BLaER1 treated with 17β-estradiol and CSF1 and Interleukin-3, amounts not matched to agents 10 nM and 100 nM (cell line): ENCODE results near the gene GIPC3.

Experiments used
- H3K27ac ChIP-seq, 11 experiments: shearing (Covaris generic); formaldehyde crosslinking; 2 replicates each; pipeline ENCODE4 v1.8.1; 2022
- H3K27me3 ChIP-seq, 11 experiments: shearing (Covaris generic); formaldehyde crosslinking; 2 replicates each; pipeline ENCODE4 v1.8.1; 2022
- H3K36me3 ChIP-seq, 11 experiments: shearing (Covaris generic); formaldehyde crosslinking; 2 replicates each; pipeline ENCODE4 v1.8.1; 2022
- H3K4me1 ChIP-seq, 10 experiments: shearing (Covaris generic); formaldehyde crosslinking; 2 replicates each; pipeline ENCODE4 v1.8.1; 2022
- H3K4me2 ChIP-seq, 11 experiments: shearing (Covaris generic); formaldehyde crosslinking; 2 replicates each; pipeline ENCODE4 v1.8.1; 2022
- H3K4me3 ChIP-seq, 10 experiments: shearing (Covaris generic); formaldehyde crosslinking; 2 replicates each; pipeline ENCODE4 v1.8.1; 2022
- H3K9ac ChIP-seq, 11 experiments: shearing (Covaris generic); formaldehyde crosslinking; 2 replicates each; pipeline ENCODE4 v1.8.1; 2022
- H3K9me3 ChIP-seq, 11 experiments: shearing (Covaris generic); formaldehyde crosslinking; replicated peaks in 1 of 11; 2 replicates each; pipeline ENCODE4 v1.8.1; 2022
- H4K20me1 ChIP-seq, 11 experiments: shearing (Covaris generic); formaldehyde crosslinking; 2 replicates each; pipeline ENCODE4 v1.8.1; 2022
- Cebpa-rat ChIP-seq, 11 experiments: shearing (Covaris generic); IDR thresholded peaks; 2 replicates each; pipeline ENCODE4 v1.8.1; 2022

The GIPC3 gene

DNA sequence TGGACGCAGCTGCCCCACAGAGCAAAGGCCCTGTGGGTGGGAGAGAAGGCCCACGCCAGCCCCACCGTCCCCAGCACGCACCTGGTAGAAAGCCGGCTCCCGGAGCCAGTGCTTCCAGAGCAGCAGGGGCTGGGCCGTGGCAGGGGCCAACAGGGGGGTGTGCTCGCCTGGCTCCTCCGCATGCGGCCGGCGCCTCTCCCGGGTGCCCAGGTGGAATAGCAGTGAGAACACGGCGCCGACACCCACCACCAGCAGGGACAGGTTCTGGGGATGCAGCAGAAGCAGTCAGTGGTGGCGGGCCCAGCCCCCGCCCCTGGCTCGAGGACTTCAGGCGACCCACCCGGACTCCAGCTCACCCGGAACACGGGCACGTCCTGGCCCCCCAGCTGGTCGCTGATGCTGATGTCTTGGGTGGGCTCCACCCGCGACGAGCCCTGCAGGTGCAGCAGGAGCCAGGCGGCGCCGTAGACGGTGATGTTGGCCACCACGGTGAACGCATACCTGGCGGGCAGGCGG, 37.5 kb upstream of the GIPC3 start:
- H3K4me1 ChIP-seq, result peaks cover 16 to 33% (median 20%) of the 10 kb centered on the region in 10 experiments
- H3K9ac ChIP-seq, result no peak overlapping the region
- no peak for TF ChIP-seq Cebpa-rat (IDR thresholded peaks at IDR 0.05)
- H3K4me3 ChIP-seq, result no peak overlapping the region
- no peak overlapping the region for H3K4me2 ChIP-seq
- peaks cover 42 to 81% (median 69%) of the 10 kb centered on the region in 11 experiments for H3K36me3 ChIP-seq
- no peaks in the 10 kb centered on the region for H3K27me3 ChIP-seq
- H4K20me1 ChIP-seq, result peaks cover 40 to 97% (median 80%) of the 10 kb centered on the region in 11 experiments; a peak in 21 of 22 replicates
- no peaks in the 10 kb centered on the region for H3K9me3 ChIP-seq
- no peak overlapping the region for H3K27ac ChIP-seq

DNA sequence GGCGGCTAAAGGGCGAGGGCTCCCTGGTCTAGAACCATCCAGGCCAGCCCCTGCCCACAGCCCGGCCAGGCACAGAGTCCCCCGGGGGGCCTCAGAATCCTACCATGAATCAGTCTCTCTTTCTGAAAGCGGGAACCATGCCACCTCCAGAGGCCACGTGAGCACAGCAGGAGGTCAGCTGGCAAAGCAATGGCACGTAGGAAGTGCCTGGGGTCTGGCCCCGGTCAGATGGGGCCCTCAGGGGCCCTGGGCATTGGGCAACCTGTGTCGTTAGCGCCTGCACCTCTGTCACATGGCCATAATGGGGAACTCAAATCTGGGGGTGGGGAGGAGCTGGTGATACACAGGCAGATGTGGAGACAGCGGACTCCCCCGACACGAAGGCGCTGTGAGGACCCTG, 36.7 kb upstream of the GIPC3 start:
- no peaks in the 10 kb centered on the region for H3K9me3 ChIP-seq
- no peak overlapping the region for H3K4me3 ChIP-seq
- H3K4me1 ChIP-seq, result peaks cover 24 to 40% (median 28%) of the 10 kb centered on the region in 10 experiments
- H3K9ac ChIP-seq, result peak overlapping the region in 3 of 11 experiments; percentile 8 to 42 (median 20); a peak in 1 of 22 replicates
- no peaks in the 10 kb centered on the region for H3K27me3 ChIP-seq
- H3K4me2 ChIP-seq, result no peak overlapping the region; a peak in 1 of 22 replicates
- no peak overlapping the region for H3K27ac ChIP-seq
- H3K36me3 ChIP-seq, result peaks cover 38 to 73% (median 64%) of the 10 kb centered on the region in 11 experiments
- TF ChIP-seq Cebpa-rat (IDR thresholded peaks at IDR 0.05), result no peak
- peaks cover 40 to 96% (median 79%) of the 10 kb centered on the region in 11 experiments; a peak in 21 of 22 replicates for H4K20me1 ChIP-seq

DNA sequence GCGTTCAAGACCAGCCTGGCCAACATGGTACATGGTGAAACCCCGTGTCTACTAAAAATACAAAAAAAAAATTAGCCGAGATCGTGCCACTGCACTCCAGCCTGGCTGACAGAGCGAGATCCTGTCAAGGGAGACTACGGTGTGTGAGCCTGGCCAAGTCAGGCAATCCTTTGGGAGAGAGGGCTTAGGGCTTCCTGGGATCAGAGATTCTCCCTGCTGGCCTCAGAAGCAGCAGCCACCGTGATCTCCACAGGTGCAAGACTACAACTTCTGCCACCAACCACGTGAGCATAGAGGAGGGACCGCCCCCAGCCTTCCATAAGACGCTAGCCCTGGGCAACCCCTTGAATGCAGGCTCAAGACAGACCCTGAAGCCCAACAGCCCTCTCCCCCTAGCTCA, 35.5 kb upstream of the GIPC3 start:
- H3K4me1 ChIP-seq, result peaks cover 36 to 52% (median 40%) of the 10 kb centered on the region in 10 experiments
- H4K20me1 ChIP-seq, result peaks cover 29 to 96% (median 72%) of the 10 kb centered on the region in 11 experiments; a peak in 21 of 22 replicates
- H3K27ac ChIP-seq, result no peak overlapping the region
- TF ChIP-seq Cebpa-rat (IDR thresholded peaks at IDR 0.05), result no peak
- H3K36me3 ChIP-seq, result peaks cover 30 to 61% (median 54%) of the 10 kb centered on the region in 11 experiments
- H3K27me3 ChIP-seq, result no peaks in the 10 kb centered on the region
- no peak overlapping the region for H3K4me3 ChIP-seq
- H3K4me2 ChIP-seq, result no peak overlapping the region
- peak overlapping the region in 1 of 11 experiments; percentile 21; a peak in 1 of 22 replicates for H3K9ac ChIP-seq
- H3K9me3 ChIP-seq, result no peaks in the 10 kb centered on the region

DNA sequence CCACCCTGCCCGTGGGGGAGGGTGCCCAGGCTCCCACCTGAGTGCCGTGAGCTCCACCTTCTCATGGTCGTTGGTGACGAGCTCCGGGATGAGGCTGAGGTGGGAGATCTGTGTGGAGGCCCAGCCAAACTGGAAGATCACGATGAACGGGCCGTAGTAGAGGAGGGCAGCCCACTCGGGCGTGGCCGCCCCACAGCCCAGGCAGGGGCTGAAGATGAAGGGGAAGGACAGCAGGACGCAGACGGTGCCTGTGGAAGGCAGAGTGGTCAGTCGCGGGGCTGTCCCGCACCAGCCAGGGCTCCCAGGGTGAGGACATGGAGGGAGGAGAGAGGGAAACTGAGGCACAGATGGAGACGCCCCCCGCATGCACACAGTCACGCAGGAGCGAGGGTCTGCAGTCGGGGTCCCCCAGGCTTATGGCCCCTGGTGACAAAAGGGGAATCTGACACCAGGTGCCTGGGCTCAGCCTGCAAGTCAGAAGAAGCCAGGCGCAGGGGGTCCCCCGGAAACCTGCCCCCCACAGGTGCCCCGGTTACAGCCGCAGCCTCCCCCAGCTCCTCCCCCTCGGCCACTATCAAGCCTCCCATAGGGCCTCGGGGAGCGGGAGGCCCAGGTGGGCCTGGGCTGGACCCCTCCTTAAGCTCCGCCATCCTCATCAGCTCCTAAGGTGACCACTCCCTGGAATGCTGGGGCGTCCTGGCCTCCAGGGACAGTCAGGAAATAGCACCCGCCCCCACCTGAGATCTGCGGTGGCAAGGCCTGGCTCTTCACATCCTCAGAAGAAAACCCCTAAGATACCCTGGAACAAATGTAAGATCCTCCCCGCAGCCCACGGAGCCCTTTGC, 34.1 kb upstream of the GIPC3 start:
- Histone ChIP-seq H3K27me3 (no peaks in the 10 kb centered on the region), H4K20me1 (peaks cover 18 to 96% (median 72%) of the 10 kb centered on the region in 11 experiments; a peak in 21 of 22 replicates), H3K4me2 (peak overlapping the region in 7 of 11 experiments; percentile 88 to 99 (median 94); a peak in 8 of 22 replicates), H3K4me3 (no peak overlapping the region), H3K9me3 (no peaks in the 10 kb centered on the region), H3K4me1 (peaks cover 49 to 65% (median 54%) of the 10 kb centered on the region in 10 experiments), H3K36me3 (peaks cover 28 to 50% (median 44%) of the 10 kb centered on the region in 11 experiments), H3K9ac (peak overlapping the region in 8 of 11 experiments; percentile 6 to 84 (median 36); a peak in 7 of 22 replicates), H3K27ac (peak overlapping the region in 5 of 11 experiments; percentile 3 to 86 (median 30); a peak in 5 of 22 replicates)
- no peak for TF ChIP-seq Cebpa-rat (IDR thresholded peaks at IDR 0.05)

DNA sequence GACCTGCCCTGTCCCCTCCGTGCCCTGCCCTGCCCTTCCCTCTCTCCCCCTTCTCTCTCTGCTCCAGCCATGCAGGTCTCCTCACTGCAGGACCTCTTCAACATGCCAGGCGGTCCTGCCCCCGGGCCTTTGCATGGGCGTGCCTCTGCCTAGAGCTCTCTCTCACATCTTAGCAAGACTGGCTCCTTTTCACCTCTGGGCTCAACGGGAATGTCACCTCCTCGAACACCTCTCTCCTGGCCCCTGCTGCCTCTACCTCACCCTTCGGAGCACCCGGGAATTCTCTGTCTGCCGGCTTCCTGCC, 33.5 kb upstream of the GIPC3 start:
- no peaks in the 10 kb centered on the region for H3K9me3 ChIP-seq
- H3K4me1 ChIP-seq, result peaks cover 55 to 67% (median 59%) of the 10 kb centered on the region in 10 experiments
- no peaks in the 10 kb centered on the region for H3K27me3 ChIP-seq
- peaks cover 22 to 45% (median 38%) of the 10 kb centered on the region in 11 experiments; a peak in 21 of 22 replicates for H3K36me3 ChIP-seq
- TF ChIP-seq Cebpa-rat (IDR thresholded peaks at IDR 0.05), result no peak
- H3K4me3 ChIP-seq, result no peak overlapping the region
- peak overlapping the region in 5 of 11 experiments; percentile 3 to 86 (median 83); a peak in 6 of 22 replicates for H3K27ac ChIP-seq
- peaks cover 18 to 96% (median 74%) of the 10 kb centered on the region in 11 experiments; a peak in 21 of 22 replicates for H4K20me1 ChIP-seq
- H3K9ac ChIP-seq, result peak overlapping the region in 8 of 11 experiments; percentile 6 to 84 (median 36); a peak in 9 of 22 replicates
- H3K4me2 ChIP-seq, result peak overlapping the region; percentile 74 to 99 (median 94); a peak in 19 of 22 replicates

DNA sequence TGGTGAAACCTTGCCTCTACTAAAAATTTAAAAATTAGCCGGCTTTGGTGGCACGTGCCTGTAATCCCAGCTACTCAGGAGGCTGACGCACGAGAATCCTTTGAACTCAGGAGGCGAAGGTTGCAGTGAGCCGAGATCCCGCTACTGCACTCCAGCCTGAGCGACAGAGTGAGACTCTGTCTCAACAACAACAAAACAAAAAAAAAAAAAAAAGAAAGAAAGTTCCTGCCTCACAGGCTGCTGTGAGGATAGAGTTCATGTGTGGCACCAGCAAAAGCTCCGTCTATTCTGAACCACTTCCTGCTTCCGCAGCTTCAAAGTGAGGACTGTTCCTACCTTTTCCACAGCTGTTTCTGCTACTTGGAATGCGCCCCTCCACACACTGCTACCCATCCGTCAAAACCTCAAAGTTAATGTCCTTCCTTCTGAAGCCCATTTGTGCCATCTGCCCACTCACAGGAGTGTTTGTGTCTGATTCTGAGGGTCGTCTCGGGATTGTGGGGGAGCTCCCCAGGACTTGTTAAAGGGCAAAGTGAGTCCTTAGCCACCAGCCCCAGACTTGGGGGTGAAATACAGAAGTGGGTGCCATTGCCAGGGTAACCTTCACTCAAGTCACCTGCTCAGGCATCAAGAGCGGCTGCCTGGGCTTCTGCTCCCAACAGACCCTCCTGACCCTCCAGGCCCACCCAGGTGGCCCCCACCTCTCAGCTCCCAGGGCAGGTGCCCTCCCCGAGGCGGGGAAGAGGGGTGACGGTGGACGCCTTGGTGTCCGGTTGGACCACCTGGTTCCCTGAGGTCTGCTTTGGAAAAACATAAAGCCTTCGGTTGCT, 30.8 kb upstream of the GIPC3 start:
- H3K27me3 ChIP-seq, result no peaks in the 10 kb centered on the region
- H3K9me3 ChIP-seq, result no peaks in the 10 kb centered on the region
- H3K27ac ChIP-seq, result peak overlapping the region; percentile 61 to 91 (median 83)
- peak overlapping the region; percentile 74 to 99 (median 94) for H3K4me2 ChIP-seq
- peak overlapping the region; percentile 6 to 100 (median 50); a peak in 19 of 20 replicates for H3K4me3 ChIP-seq
- TF ChIP-seq Cebpa-rat (IDR thresholded peaks at IDR 0.05), result no peak
- H3K9ac ChIP-seq, result peak overlapping the region; percentile 59 to 86 (median 76)
- peaks cover 7 to 75% (median 54%) of the 10 kb centered on the region in 11 experiments; a peak in 19 of 22 replicates for H4K20me1 ChIP-seq
- peaks cover 65 to 78% (median 74%) of the 10 kb centered on the region in 10 experiments for H3K4me1 ChIP-seq
- peaks cover 8 to 19% (median 12%) of the 10 kb centered on the region in 11 experiments; a peak in 21 of 22 replicates for H3K36me3 ChIP-seq

DNA sequence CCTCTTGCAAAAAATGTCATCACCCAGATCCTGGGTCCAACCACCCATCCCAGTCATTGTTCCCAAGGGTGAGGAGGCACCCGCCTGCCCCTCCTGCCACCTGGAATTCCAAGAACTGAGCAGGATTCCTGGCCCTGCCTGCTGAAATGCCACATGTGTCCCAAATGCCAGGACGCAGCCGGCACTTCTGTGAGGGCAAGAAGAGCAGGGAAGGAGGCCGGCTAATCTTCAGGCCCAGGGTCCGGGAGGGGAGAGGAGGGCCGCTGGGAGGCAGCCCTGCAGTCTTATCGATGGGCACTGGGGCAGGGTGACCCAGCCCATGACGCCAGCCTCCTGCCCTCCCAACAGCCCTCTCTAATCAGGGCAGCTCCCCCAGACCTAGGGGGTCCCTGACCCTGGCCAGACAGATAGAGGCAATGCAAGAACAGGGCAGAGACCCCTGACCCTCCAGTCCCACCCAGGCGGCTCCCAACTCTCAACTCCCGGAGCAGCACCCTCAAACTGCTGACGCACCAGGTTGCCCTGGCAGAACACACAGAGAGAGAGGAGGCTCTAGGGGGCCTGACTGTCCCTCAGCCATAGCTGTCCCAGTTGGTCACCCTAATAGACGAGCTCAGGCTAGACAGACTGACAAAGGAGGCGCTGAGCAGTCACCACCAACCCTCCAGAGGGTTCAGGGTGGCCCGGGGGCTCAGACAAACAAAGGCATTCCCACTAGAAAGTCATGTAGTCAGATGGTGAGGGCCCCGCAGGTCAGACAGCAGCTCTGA, 29.4 kb upstream of the GIPC3 start:
- no peak for TF ChIP-seq Cebpa-rat (IDR thresholded peaks at IDR 0.05)
- Histone ChIP-seq H3K9ac (peak overlapping the region; percentile 78 to 94 (median 86)), H3K4me3 (peak overlapping the region; percentile 91 to 100 (median 98)), H4K20me1 (peaks cover 7 to 63% (median 46%) of the 10 kb centered on the region in 11 experiments; a peak in 19 of 22 replicates), H3K27me3 (no peaks in the 10 kb centered on the region), H3K4me1 (peaks cover 73 to 91% (median 87%) of the 10 kb centered on the region in 10 experiments), H3K9me3 (no peaks in the 10 kb centered on the region), H3K4me2 (peak overlapping the region; percentile 74 to 99 (median 94)), H3K27ac (peak overlapping the region in 7 of 11 experiments; percentile 8 to 83 (median 56); a peak in 7 of 22 replicates), H3K36me3 (peaks cover 4 to 8% (median 7%) of the 10 kb centered on the region in 11 experiments; a peak in 20 of 22 replicates)
